Mammary epithelial cell (primary cell): ENCODE results near the gene EDC4.
A peak's percentile ranks its signal among the peaks of the same experiment; 100 is the strongest.

ENCODE experiments used
- EZH2 ChIP-seq: IDR thresholded peaks from 2 replicates; pipeline ENCODE4 v1.6.1; 2012; ENCODE audit warnings: low read length, inconsistent platforms, borderline replicate concordance
- TF ChIP-seq, protein P1 (sequence below), 2 donors: IDR thresholded peaks in 1 of 2; conservative IDR thresholded peaks in 1 of 2; 2 replicates each; pipeline ENCODE4 v1.5.1; 2011 to 2012; ENCODE audit warnings: inconsistent platforms in 2 of 2, low read length in 2 of 2, mild to moderate bottlenecking in 2 of 2, control low read depth in 1 of 2, low read depth in 1 of 2; ENCODE audit not compliant: insufficient read depth in 1 of 2; ENCODE audit errors: extremely low read depth in 1 of 2

DNA sequence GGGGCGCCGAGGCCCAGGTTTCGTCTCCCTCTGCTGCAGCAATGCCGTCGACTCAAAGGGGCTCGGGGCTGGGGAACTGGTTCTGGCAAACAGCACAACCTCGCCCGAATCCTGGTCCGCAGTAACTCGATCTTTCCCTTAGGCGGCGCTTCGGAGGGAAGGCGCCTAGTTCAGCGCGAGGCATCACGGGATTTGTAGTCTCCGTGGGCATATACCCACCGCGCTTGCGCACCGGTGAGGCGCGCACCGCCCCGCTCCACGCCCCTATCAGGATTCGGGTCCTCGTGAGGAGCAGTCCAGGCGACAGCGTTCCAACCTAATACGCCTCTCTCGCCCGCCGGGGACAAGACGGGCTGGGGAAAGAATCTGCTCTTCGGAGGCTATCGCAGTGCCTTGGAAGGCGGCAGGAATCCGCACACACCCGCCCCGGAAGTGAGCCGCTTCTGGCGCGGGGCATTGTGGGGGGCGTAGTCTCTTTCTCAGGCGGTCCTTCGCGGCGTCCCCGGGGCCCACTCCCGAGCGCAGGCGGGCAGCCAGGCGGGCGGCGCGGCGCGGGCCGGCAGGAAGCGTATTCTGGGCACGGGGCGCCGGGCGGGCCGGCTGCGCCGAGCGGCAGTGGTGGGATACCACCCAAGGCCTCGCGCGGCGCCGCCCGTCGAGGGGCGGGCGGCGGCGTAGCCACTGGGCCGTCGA lies 30.9 kb upstream of the EDC4 start, which contains the start of gene THAP11:
- TF ChIP-seq, protein P1, sequence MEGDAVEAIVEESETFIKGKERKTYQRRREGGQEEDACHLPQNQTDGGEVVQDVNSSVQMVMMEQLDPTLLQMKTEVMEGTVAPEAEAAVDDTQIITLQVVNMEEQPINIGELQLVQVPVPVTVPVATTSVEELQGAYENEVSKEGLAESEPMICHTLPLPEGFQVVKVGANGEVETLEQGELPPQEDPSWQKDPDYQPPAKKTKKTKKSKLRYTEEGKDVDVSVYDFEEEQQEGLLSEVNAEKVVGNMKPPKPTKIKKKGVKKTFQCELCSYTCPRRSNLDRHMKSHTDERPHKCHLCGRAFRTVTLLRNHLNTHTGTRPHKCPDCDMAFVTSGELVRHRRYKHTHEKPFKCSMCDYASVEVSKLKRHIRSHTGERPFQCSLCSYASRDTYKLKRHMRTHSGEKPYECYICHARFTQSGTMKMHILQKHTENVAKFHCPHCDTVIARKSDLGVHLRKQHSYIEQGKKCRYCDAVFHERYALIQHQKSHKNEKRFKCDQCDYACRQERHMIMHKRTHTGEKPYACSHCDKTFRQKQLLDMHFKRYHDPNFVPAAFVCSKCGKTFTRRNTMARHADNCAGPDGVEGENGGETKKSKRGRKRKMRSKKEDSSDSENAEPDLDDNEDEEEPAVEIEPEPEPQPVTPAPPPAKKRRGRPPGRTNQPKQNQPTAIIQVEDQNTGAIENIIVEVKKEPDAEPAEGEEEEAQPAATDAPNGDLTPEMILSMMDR (conservative IDR thresholded peaks at IDR 0.05 in 1 of 2, IDR thresholded peaks at IDR 0.05 in 1 of 2; ENCODE audit: extremely low read depth in 1 of 2, insufficient read depth in 1 of 2, low read depth in 1 of 2, low read length in 2 of 2): peak; percentile 85 to 89
- no peak for TF ChIP-seq EZH2
